Kidney epithelial cell (primary cell): ENCODE results near the gene NECAB2. TPM values are rescaled to one million over a fixed set of nuclear protein-coding genes. Genes with fewer than 3 reads are reported as not detected.

Source experiments
- DNase-seq: peaks from one replicate; pipeline ENCODE4 v3.0.0-alpha.2; 2010; ENCODE audit warnings: low read depth
- H3K27me3 ChIP-seq: 2 replicates; pipeline ENCODE4 v1.6.0; 2011; ENCODE audit warnings: low read length; ENCODE audit not compliant: control insufficient read depth, insufficient read depth
- H3K36me3 ChIP-seq: 2 replicates; pipeline ENCODE4 v1.5.1; 2011; ENCODE audit warnings: low read length; ENCODE audit not compliant: control insufficient read depth, insufficient read depth
- H3K4me3 ChIP-seq: 2 replicates; pipeline ENCODE4 v1.5.1; 2011; ENCODE audit warnings: low read depth, mild to moderate bottlenecking, control low read depth, low read length
- total RNA-seq: library from RNA; depleted of rRNA; stranded (reverse); fragments of >200 nt; gene quantifications from 2 replicates; pipeline ENCODE4 v1.2.3, GENCODE V29; 2015
- TF ChIP-seq, protein P1 (sequence below): IDR thresholded peaks from 2 replicates; pipeline ENCODE4 v1.5.1; 2011; ENCODE audit warnings: mild to moderate bottlenecking, moderate library complexity, low read length, control low read depth, inconsistent platforms; ENCODE audit not compliant: insufficient read depth, poor library complexity, severe bottlenecking

The NECAB2 gene
- total RNA-seq, 1 donor from 2014 or later = not detected

DNA sequence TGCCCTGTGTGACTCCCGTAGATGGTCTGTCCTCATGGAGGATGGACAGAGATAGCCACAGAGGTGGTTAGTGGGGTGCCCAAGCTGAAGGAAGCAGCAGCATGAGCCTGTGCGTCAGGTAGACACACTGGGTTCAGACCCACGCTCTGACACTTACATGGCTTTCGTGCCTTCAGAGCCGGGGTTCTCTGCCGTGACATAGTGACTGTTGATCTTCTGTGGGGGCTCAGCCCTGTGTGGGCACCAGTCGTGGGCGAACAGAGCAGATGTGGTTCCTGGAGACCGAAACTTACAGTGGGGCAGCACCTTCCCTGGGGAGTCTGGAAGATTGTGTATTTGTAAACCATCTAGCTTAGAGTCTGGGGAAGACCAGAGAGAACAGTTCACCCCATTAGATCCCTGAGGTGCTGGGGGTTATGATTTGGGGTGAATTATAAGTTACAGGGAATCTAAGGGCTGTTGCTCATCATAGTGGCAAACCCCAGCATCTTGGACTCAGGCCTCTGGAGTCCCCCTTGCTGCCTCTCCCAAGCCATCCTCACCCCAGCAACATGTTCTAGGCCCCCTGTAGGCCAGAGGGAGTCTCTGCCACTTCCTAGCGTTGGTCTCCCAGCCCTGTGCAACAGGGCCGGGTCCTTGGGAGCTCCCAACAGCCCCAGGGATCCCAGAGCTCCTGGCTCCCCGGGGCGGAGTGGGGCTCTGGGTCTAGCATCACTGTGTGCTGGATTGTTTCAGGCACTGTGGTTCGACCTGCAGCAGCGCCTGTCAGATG is 28.6 kb downstream of the NECAB2 start:
- H3K27me3 ChIP-seq = peaks cover 12% of the 10 kb centered on the region
- DNase-seq = no peak
- TF ChIP-seq, protein P1, sequence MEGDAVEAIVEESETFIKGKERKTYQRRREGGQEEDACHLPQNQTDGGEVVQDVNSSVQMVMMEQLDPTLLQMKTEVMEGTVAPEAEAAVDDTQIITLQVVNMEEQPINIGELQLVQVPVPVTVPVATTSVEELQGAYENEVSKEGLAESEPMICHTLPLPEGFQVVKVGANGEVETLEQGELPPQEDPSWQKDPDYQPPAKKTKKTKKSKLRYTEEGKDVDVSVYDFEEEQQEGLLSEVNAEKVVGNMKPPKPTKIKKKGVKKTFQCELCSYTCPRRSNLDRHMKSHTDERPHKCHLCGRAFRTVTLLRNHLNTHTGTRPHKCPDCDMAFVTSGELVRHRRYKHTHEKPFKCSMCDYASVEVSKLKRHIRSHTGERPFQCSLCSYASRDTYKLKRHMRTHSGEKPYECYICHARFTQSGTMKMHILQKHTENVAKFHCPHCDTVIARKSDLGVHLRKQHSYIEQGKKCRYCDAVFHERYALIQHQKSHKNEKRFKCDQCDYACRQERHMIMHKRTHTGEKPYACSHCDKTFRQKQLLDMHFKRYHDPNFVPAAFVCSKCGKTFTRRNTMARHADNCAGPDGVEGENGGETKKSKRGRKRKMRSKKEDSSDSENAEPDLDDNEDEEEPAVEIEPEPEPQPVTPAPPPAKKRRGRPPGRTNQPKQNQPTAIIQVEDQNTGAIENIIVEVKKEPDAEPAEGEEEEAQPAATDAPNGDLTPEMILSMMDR = no peak
- H3K4me3 ChIP-seq = no peak overlapping the region
- no peaks in the 10 kb centered on the region for H3K36me3 ChIP-seq

DNA sequence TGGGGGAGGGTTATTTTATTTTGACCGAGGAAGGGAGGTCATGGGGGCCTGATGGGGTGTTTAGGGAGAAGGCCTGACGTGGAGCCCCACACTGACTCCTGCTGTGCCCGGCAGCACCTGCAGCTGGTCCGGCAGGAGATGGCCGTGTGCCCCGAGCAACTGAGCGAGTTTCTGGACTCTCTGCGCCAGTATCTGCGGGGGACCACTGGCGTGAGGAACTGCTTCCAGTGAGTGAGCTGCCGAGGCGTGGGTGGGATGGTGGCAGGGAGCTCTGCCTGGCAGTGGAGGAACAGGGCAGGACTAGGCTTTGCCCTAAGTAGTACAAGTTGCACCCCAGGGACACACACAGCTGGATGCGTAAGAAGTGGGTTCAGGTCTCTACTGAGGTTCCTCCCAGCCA is 30.0 kb downstream of the NECAB2 start:
- Histone ChIP-seq H3K27me3 (peaks cover 19% of the 10 kb centered on the region), H3K36me3 (no peaks in the 10 kb centered on the region), H3K4me3 (no peak overlapping the region)
- TF ChIP-seq, protein P1 = no peak
- no peak for DNase-seq

- Histone ChIP-seq H3K4me3 (no peak overlapping the region), H3K36me3 (no peaks in the 10 kb centered on the region), H3K27me3 (peaks cover 22% of the 10 kb centered on the region)
- DNase-seq = no peak
- TF ChIP-seq, protein P1 = no peak
These were observed 33.1 kb downstream of the NECAB2 start for GRCh38 chr16:84000989-84001642.

DNA sequence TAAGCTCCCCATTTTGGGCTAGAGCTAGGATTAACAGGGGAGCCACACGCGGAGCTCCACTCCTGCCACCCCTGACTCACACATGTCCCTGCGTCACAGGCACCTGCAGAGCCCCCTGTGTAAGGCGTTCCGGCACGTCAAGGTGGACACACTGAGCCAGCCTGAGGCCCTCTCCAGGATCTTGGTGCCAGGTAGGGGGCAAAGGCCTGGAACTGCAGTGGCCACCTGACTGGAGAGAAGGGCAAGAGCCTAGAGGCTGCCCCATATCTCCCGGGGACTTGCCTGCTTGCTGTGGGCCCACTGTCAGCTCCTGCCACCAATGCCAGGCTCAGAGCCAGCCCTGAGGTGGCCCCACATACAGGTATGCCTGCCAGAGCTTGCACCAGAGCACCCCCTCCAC is 33.7 kb downstream of the NECAB2 start:
- DNase-seq = no peak
- no peaks in the 10 kb centered on the region for H3K36me3 ChIP-seq
- peaks cover 20% of the 10 kb centered on the region for H3K27me3 ChIP-seq
- H3K4me3 ChIP-seq = no peak overlapping the region
- TF ChIP-seq, protein P1 = no peak

DNA sequence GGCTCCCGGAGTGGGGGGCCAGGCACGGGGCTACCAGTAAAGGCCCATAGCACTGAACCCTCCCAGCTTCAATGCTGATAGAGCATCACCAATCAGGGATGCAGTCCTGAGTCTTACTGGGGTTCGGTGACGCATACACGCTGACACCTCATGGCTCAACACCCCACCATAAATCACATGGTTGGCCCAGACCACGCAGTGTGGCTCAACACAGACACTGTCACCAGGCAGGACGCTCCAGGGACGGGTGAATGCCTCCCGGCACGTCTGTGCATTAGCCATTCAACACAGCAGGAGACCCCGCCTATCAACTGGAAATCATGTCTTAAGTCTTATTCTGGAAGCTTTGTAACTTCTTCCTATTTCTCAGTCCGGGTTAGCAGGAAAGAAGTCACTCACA is 35.0 kb downstream of the NECAB2 start:
- Histone ChIP-seq H3K27me3 (peaks cover 20% of the 10 kb centered on the region), H3K36me3 (no peaks in the 10 kb centered on the region), H3K4me3 (no peak overlapping the region)
- DNase-seq = no peak
- TF ChIP-seq, protein P1 = no peak
